NCI-H524 treated with DMSO at 0.1 percent for 48 hours (cell line): ENCODE results near the gene C15orf40.
"Not testable (repeated sequence)": the region's sequence is repeated elsewhere in the genome, so short reads cannot be mapped to it uniquely, and the experiment has no call there.

Experiments used
- DNase-seq: peaks from one replicate; lab custom pipeline; 2025; lab: John Stamatoyannopoulos, UW

The C15orf40 gene

GRCh38 chr15:83011271-83012075, at the start of gene C15orf40:
Gene C15orf40 (minus strand): TSS chr15:83011639. CDS start chr15:83011607, 32 bp downstream.
- peak; percentile 58 for DNase-seq

- DNase-seq: no peak
These were observed 46.4 kb upstream of the C15orf40 start for GRCh38 chr15:83057696-83058376.

- no peak for DNase-seq
These were observed 45.6 kb upstream of the C15orf40 start for GRCh38 chr15:83057002-83057401.

- no peak for DNase-seq
These were observed 41.7 kb upstream of the C15orf40 start for GRCh38 chr15:83053151-83053550.

- no peak for DNase-seq
These were observed 35.2 kb upstream of the C15orf40 start for GRCh38 chr15:83046558-83047127.

- DNase-seq: no peak
These were observed 32.7 kb upstream of the C15orf40 start for GRCh38 chr15:83044156-83044555.

GRCh38 chr15:83039206-83039605, 27.8 kb upstream of the C15orf40 start:
- DNase-seq: no peak

- DNase-seq: no peak
These were observed 24.8 kb upstream of the C15orf40 start for GRCh38 chr15:83036253-83036652.

GRCh38 chr15:83031234-83031633, 19.8 kb upstream of the C15orf40 start:
- not testable (repeated sequence) for DNase-seq

GRCh38 chr15:83030021-83030420, 18.6 kb upstream of the C15orf40 start:
- DNase-seq: no peak

GRCh38 chr15:83018436-83018835, 7.0 kb upstream of the C15orf40 start:
- no peak for DNase-seq

- DNase-seq: no peak
These were observed 5.5 kb upstream of the C15orf40 start for GRCh38 chr15:83016906-83017305.

GRCh38 chr15:83015361-83015760, 3.9 kb upstream of the C15orf40 start:
- no peak for DNase-seq

GRCh38 chr15:83014205-83014653, 2.8 kb upstream of the C15orf40 start:
- no peak for DNase-seq

- no peak for DNase-seq
These were observed 1.2 kb upstream of the C15orf40 start for GRCh38 chr15:83012636-83013035.

- DNase-seq: no peak
These were observed 612 bp upstream of the C15orf40 start for GRCh38 chr15:83012076-83012426.

- DNase-seq: peak; percentile 42
These were observed 649 bp downstream of the C15orf40 start for GRCh38 chr15:83010709-83011270.

GRCh38 chr15:83000672-83001031, 10.8 kb downstream of the C15orf40 start:
- not testable (repeated sequence) for DNase-seq

GRCh38 chr15:82999905-83000671, 11.4 kb downstream of the C15orf40 start:
- no peak for DNase-seq

GRCh38 chr15:82999426-82999825, 12.0 kb downstream of the C15orf40 start:
- DNase-seq: no peak

- DNase-seq: no peak
These were observed 15.5 kb downstream of the C15orf40 start for GRCh38 chr15:82995938-82996337.

- no peak for DNase-seq
These were observed 16.4 kb downstream of the C15orf40 start for GRCh38 chr15:82995076-82995475.
